Thymus (tissue), 14 donors: ENCODE data around the gene GNMT. TPM values are rescaled to one million over a fixed set of nuclear protein-coding genes. Genes with fewer than 3 reads are reported as not detected.

ENCODE experiments used
- DNase-seq, 9 donors: peaks; one replicate each; pipeline ENCODE4 v3.0.0-alpha.2; 2013; ENCODE audit warnings: low spot score in 9 of 9, low read depth in 6 of 9, missing footprints in 1 of 9
- H3K27ac ChIP-seq, 2 donors: one replicate each; pipeline ENCODE4 v1.5.1; 2013; ENCODE audit warnings: control low read depth in 1 of 2, low read depth in 1 of 2, low read length in 1 of 2, mild to moderate bottlenecking in 1 of 2, moderate library complexity in 1 of 2
- H3K27me3 ChIP-seq, 2 donors: one replicate each; pipeline ENCODE4 v1.5.1; 2013; ENCODE audit warnings: low read length in 1 of 2; ENCODE audit not compliant: control insufficient read depth in 2 of 2, insufficient read depth in 1 of 2
- H3K36me3 ChIP-seq, 2 donors: one replicate each; pipeline ENCODE4 v1.5.1; 2013; ENCODE audit warnings: low read length in 1 of 2, mild to moderate bottlenecking in 1 of 2, moderate library complexity in 1 of 2; ENCODE audit not compliant: control insufficient read depth in 2 of 2, insufficient read depth in 2 of 2
- H3K4me1 ChIP-seq, 2 donors: one replicate each; pipeline ENCODE4 v1.5.1; 2013; ENCODE audit warnings: low read length in 2 of 2; ENCODE audit not compliant: control insufficient read depth in 2 of 2, insufficient read depth in 2 of 2
- H3K4me3 ChIP-seq, 2 donors: one replicate each; pipeline ENCODE4 v1.5.1; 2013; ENCODE audit warnings: low read length in 2 of 2, control low read depth in 1 of 2, mild to moderate bottlenecking in 1 of 2
- H3K9me3 ChIP-seq, 2 donors: one replicate each; pipeline ENCODE4 v1.5.1; 2013; ENCODE audit warnings: low read length in 1 of 2, mild to moderate bottlenecking in 1 of 2; ENCODE audit not compliant: control insufficient read depth in 2 of 2, insufficient read depth in 1 of 2
- WGBS: extraction: QIAGEN DNeasy Blood & Tissue Kit; methylation state at CpG from one replicate; pipeline ENCODE4 v1.1.7; 2013; 5-methylcytosine and 5-hydroxymethylcytosine counted together
- long read RNA-seq, 10 donors: transcript quantifications; one replicate each; lab custom pipeline, GENCODE V29; 2026
- polyA plus RNA-seq: library from polyadenylated mRNA; stranded (reverse); fragments of 200-250 nt; gene quantifications from one replicate; pipeline ENCODE4 v1.2.3, GENCODE V29; 2013
- total RNA-seq: library from RNA; stranded (reverse); fragments of 120-200 nt; gene quantifications from one replicate; pipeline ENCODE4 v1.2.4, GENCODE V29; 2013
- donor health status: healthy.

The GNMT gene
- total RNA-seq: 3.0 TPM
- 2.6 TPM for polyA plus RNA-seq
- long read RNA-seq, donor 1: 0 reads
- long read RNA-seq, donor 2: 0 reads
- long read RNA-seq, donor 3, partial matches to known transcripts: 0 of 8 reads
- long read RNA-seq, donor 3, other reads (novel, unspliced or antisense): 7 of 8 reads
- long read RNA-seq, donor 4, partial matches to known transcripts: 8 of 8 reads
- long read RNA-seq, donor 4, other reads (novel, unspliced or antisense): 0 of 8 reads
- long read RNA-seq, donor 5, partial matches to known transcripts: 212 of 276 reads
- long read RNA-seq, donor 5, other reads (novel, unspliced or antisense): 64 of 276 reads
- long read RNA-seq, donor 6: 0 reads
- long read RNA-seq, donor 7: 0 reads
- long read RNA-seq, donor 8, partial matches to known transcripts: 5 of 5 reads
- long read RNA-seq, donor 8, other reads (novel, unspliced or antisense): 0 of 5 reads
- long read RNA-seq, donor 9, partial matches to known transcripts: 82 of 115 reads
- long read RNA-seq, donor 9, other reads (novel, unspliced or antisense): 32 of 115 reads
- long read RNA-seq, donor 10, partial matches to known transcripts: 5 of 6 reads
- long read RNA-seq, donor 10, other reads (novel, unspliced or antisense): 0 of 6 reads

GRCh38 chr6:42960243-42961019 is at the start of gene GNMT:
GNMT (plus strand) TSS chr6:42960754; CDS start chr6:42960768, 14 bp downstream.
- WGBS: 7% methylated on average over 62 of the region's 62 CpGs
- peak in 2 of 9 donors; percentile 34 to 51 for DNase-seq
- peaks cover 28 to 32% of the 10 kb centered on the region in 2 donors for H3K36me3 ChIP-seq
- H3K9me3 ChIP-seq: peaks cover 0 to 4% of the 10 kb centered on the region in 2 donors
- peaks cover 0 to 14% of the 10 kb centered on the region in 2 donors for H3K27me3 ChIP-seq
- peak within 1 kb of the TSS; percentile 26 to 41 for H3K4me3 ChIP-seq
- H3K4me1 ChIP-seq: peaks cover 14 to 52% of the 10 kb centered on the region in 2 donors
- H3K27ac ChIP-seq: no peak within 1 kb of the TSS

- peaks cover 14 to 85% of the 10 kb centered on the region in 2 donors for H3K4me1 ChIP-seq
- H3K9me3 ChIP-seq: no peaks in the 10 kb centered on the region
- H3K27ac ChIP-seq: peak overlapping the region; percentile 71 to 99
- H3K4me3 ChIP-seq: peak overlapping the region; percentile 38 to 49
- DNase-seq: peak in 5 of 9 donors; percentile 49 to 84 (median 61)
- WGBS: 9% methylated on average over 49 of the region's 49 CpGs
- H3K27me3 ChIP-seq: no peaks in the 10 kb centered on the region
- H3K36me3 ChIP-seq: peaks cover 0 to 2% of the 10 kb centered on the region in 2 donors
These were observed 49.2 kb upstream of the GNMT start for GRCh38 chr6:42911171-42912021.

GRCh38 chr6:42914546-42914945 is 46.0 kb upstream of the GNMT start:
- Histone ChIP-seq H3K4me3 (peak overlapping the region in 1 of 2 donors; percentile 68), H3K27ac (peak overlapping the region in 1 of 2 donors; percentile 99), H3K36me3 (peaks cover 1 to 5% of the 10 kb centered on the region in 2 donors), H3K9me3 (peaks cover 0 to 2% of the 10 kb centered on the region in 2 donors), H3K27me3 (no peaks in the 10 kb centered on the region), H3K4me1 (peaks cover 19 to 89% of the 10 kb centered on the region in 2 donors)
- peak in 1 of 9 donors; percentile 34 for DNase-seq
- 69% methylated on average over 4 of the region's 4 CpGs for WGBS

- H3K27me3 ChIP-seq: no peaks in the 10 kb centered on the region
- peak within 1 kb of the TSS; percentile 44 to 68 for H3K4me3 ChIP-seq
- peak within 1 kb of the TSS; percentile 85 to 99 for H3K27ac ChIP-seq
- H3K36me3 ChIP-seq: peaks cover 6 to 9% of the 10 kb centered on the region in 2 donors
- H3K9me3 ChIP-seq: peaks cover 0 to 5% of the 10 kb centered on the region in 2 donors
- H3K4me1 ChIP-seq: peaks cover 20 to 85% of the 10 kb centered on the region in 2 donors
- 6% methylated on average over 10 of the region's 10 CpGs for WGBS
- DNase-seq: peak in 7 of 9 donors; percentile 45 to 90 (median 71)
These were observed 44.8 kb upstream of the GNMT start, which contains the start of gene PTCRA for GRCh38 chr6:42915732-42916131. PTCRA (plus strand) TSS chr6:42916053; CDS start chr6:42916070, 17 bp downstream.

GRCh38 chr6:42916288-42916687 is 44.3 kb upstream of the GNMT start:
- WGBS: 37% methylated on average over 1 of the region's 1 CpG
- peak in 2 of 9 donors; percentile 36 to 57 for DNase-seq
- peak overlapping the region; percentile 44 to 68 for H3K4me3 ChIP-seq
- peaks cover 20 to 83% of the 10 kb centered on the region in 2 donors for H3K4me1 ChIP-seq
- H3K27me3 ChIP-seq: no peaks in the 10 kb centered on the region
- H3K36me3 ChIP-seq: peaks cover 6 to 9% of the 10 kb centered on the region in 2 donors
- peaks cover 0 to 5% of the 10 kb centered on the region in 2 donors for H3K9me3 ChIP-seq
- peak overlapping the region; percentile 70 to 99 for H3K27ac ChIP-seq

- 91% methylated on average over 6 of the region's 6 CpGs for WGBS
- Histone ChIP-seq H3K4me3 (no peak overlapping the region), H3K36me3 (peaks cover 27 to 56% of the 10 kb centered on the region in 2 donors), H3K9me3 (peaks cover 0 to 5% of the 10 kb centered on the region in 2 donors), H3K27me3 (no peaks in the 10 kb centered on the region), H3K4me1 (peaks cover 6 to 70% of the 10 kb centered on the region in 2 donors), H3K27ac (no peak overlapping the region)
- no peak for DNase-seq
These were observed 38.8 kb upstream of the GNMT start for GRCh38 chr6:42921801-42922200.

GRCh38 chr6:42923666-42924065 is 36.9 kb upstream of the GNMT start:
- H3K27ac ChIP-seq: no peak overlapping the region
- H3K4me1 ChIP-seq: peaks cover 10 to 73% of the 10 kb centered on the region in 2 donors
- peaks cover 0 to 5% of the 10 kb centered on the region in 2 donors for H3K9me3 ChIP-seq
- peaks cover 27 to 60% of the 10 kb centered on the region in 2 donors for H3K36me3 ChIP-seq
- DNase-seq: no peak
- WGBS: 96% methylated on average over 2 of the region's 2 CpGs
- no peak overlapping the region for H3K4me3 ChIP-seq
- H3K27me3 ChIP-seq: no peaks in the 10 kb centered on the region

- peaks cover 4 to 66% of the 10 kb centered on the region in 2 donors for H3K4me1 ChIP-seq
- H3K9me3 ChIP-seq: peaks cover 0 to 6% of the 10 kb centered on the region in 2 donors
- 91% methylated on average over 23 of the region's 23 CpGs for WGBS
- H3K27me3 ChIP-seq: no peaks in the 10 kb centered on the region
- peaks cover 21 to 51% of the 10 kb centered on the region in 2 donors for H3K36me3 ChIP-seq
- peak overlapping the region in 1 of 2 donors; percentile 65 for H3K27ac ChIP-seq
- no peak for DNase-seq
- H3K4me3 ChIP-seq: no peak overlapping the region
These were observed 35.2 kb upstream of the GNMT start for GRCh38 chr6:42925248-42925857.
